ENCODE results near the gene ITGB6. TPM values are rescaled to one million over a fixed set of nuclear protein-coding genes. Genes with fewer than 3 reads are reported as not detected.

The ITGB6 gene
- total RNA-seq, 8 experiments from 2014 or later, result 0.04 to 4.0 (median 0.07) TPM

- no peak for ATAC-seq (replicated peaks in 6 of 8)
- H3K4me3 ChIP-seq, result peak overlapping the region in 3 of 5 donors; percentile 35 to 47 (median 37)
- H3K27ac ChIP-seq, result no peak overlapping the region
- WGBS, 10 experiments, result 18 to 100% (median 87%) methylated on average over 2 to 11 of the region's 18 CpGs; no CpG with 5 or more reads in 5 of the 10 experiments
- in situ Hi-C loops (cut with MboI; ENCODE audit: low pct_unique_long_range_greater_than_20kb in 2 of 9, low sequenced_read_pairs in 9 of 9, unreplicated experiment in 9 of 9), result no loop called here
- H3K4me1 ChIP-seq (replicated peaks in 1 of 2), result peaks cover 0 to 12% of the 10 kb centered on the region in 2 donors
Observed at GRCh38 chr2:160061533-160061932, 138.5 kb downstream of the ITGB6 start.

- Histone ChIP-seq H3K27ac (no peak overlapping the region), H3K4me3 (no peak overlapping the region), H3K4me1 (replicated peaks in 1 of 2) (peaks cover 0 to 17% of the 10 kb centered on the region in 2 donors)
- in situ Hi-C loops (cut with MboI; ENCODE audit: low pct_unique_long_range_greater_than_20kb in 2 of 9, low sequenced_read_pairs in 9 of 9, unreplicated experiment in 9 of 9), result no loop called here
- no peak for ATAC-seq (replicated peaks in 6 of 8)
- WGBS, 10 experiments, result 90 to 100% (median 100%) methylated on average over 1 to 2 of the region's 2 CpGs; no CpG with 5 or more reads in 5 of the 10 experiments
Observed at GRCh38 chr2:160060297-160060696, 139.8 kb downstream of the ITGB6 start.

GRCh38 chr2:160057356-160057755, 142.7 kb downstream of the ITGB6 start:
- no peak for ATAC-seq (replicated peaks in 6 of 8)
- 20 to 100% (median 75%) methylated on average over 1 to 2 of the region's 2 CpGs; no CpG with 5 or more reads in 3 of the 10 experiments for WGBS, 10 experiments
- no peak overlapping the region for H3K4me3 ChIP-seq
- H3K4me1 ChIP-seq (replicated peaks in 1 of 2), result peaks cover 0 to 14% of the 10 kb centered on the region in 2 donors
- no peak overlapping the region for H3K27ac ChIP-seq
- in situ Hi-C loops (cut with MboI; ENCODE audit: low pct_unique_long_range_greater_than_20kb in 2 of 9, low sequenced_read_pairs in 9 of 9, unreplicated experiment in 9 of 9), result no loop called here

GRCh38 chr2:160055726-160056108, 144.4 kb downstream of the ITGB6 start:
- peaks cover 0 to 10% of the 10 kb centered on the region in 2 donors for H3K4me1 ChIP-seq (replicated peaks in 1 of 2)
- in situ Hi-C loops (cut with MboI; ENCODE audit: low pct_unique_long_range_greater_than_20kb in 2 of 9, low sequenced_read_pairs in 9 of 9, unreplicated experiment in 9 of 9), result no loop called here
- no peak overlapping the region for H3K4me3 ChIP-seq
- no peak for ATAC-seq (replicated peaks in 6 of 8)
- WGBS, 10 experiments, result 67 to 100% (median 78%) methylated on average over 2 to 6 of the region's 7 CpGs; no CpG with 5 or more reads in 2 of the 10 experiments
- H3K27ac ChIP-seq, result no peak overlapping the region

GRCh38 chr2:160054984-160055725, 144.9 kb downstream of the ITGB6 start:
- 0 to 90% (median 50%) methylated on average over 1 to 7 of the region's 7 CpGs; no CpG with 5 or more reads in 1 of the 10 experiments for WGBS, 10 experiments
- in situ Hi-C loops (cut with MboI; ENCODE audit: low pct_unique_long_range_greater_than_20kb in 2 of 9, low sequenced_read_pairs in 9 of 9, unreplicated experiment in 9 of 9), result no loop called here
- peak in 6 of 8 experiments; percentile 34 to 87 (median 74) for ATAC-seq (replicated peaks in 6 of 8)
- Histone ChIP-seq H3K4me3 (no peak overlapping the region), H3K27ac (no peak overlapping the region), H3K4me1 (replicated peaks in 1 of 2) (peaks cover 0 to 10% of the 10 kb centered on the region in 2 donors)

- peaks cover 0 to 10% of the 10 kb centered on the region in 2 donors for H3K4me1 ChIP-seq (replicated peaks in 1 of 2)
- in situ Hi-C loops (cut with MboI; ENCODE audit: low pct_unique_long_range_greater_than_20kb in 2 of 9, low sequenced_read_pairs in 9 of 9, unreplicated experiment in 9 of 9), result no loop called here
- H3K4me3 ChIP-seq, result no peak overlapping the region
- WGBS, 10 experiments, result 20 to 100% (median 86%) methylated on average over 1 to 2 of the region's 2 CpGs; no CpG with 5 or more reads in 5 of the 10 experiments
- H3K27ac ChIP-seq, result no peak overlapping the region
- ATAC-seq (replicated peaks in 6 of 8), result peak in 1 of 8 experiments; percentile 5
Observed at GRCh38 chr2:160053946-160054345, 146.1 kb downstream of the ITGB6 start.

- H3K27ac ChIP-seq, result no peak overlapping the region
- in situ Hi-C loops (cut with MboI; ENCODE audit: low pct_unique_long_range_greater_than_20kb in 2 of 9, low sequenced_read_pairs in 9 of 9, unreplicated experiment in 9 of 9), result no loop called here
- H3K4me1 ChIP-seq (replicated peaks in 1 of 2), result peaks cover 0 to 10% of the 10 kb centered on the region in 2 donors
- 29 to 100% (median 83%) methylated on average over 1 to 2 of the region's 2 CpGs for WGBS, 10 experiments
- no peak overlapping the region for H3K4me3 ChIP-seq
- ATAC-seq (replicated peaks in 6 of 8), result no peak
Observed at GRCh38 chr2:160052531-160052930, 147.5 kb downstream of the ITGB6 start.

GRCh38 chr2:160051371-160051800, 148.7 kb downstream of the ITGB6 start:
- H3K4me3 ChIP-seq, result no peak overlapping the region
- ATAC-seq (replicated peaks in 6 of 8), result peak in 1 of 8 experiments; percentile 8
- 20 to 94% (median 80%) methylated on average over 1 to 3 of the region's 3 CpGs; no CpG with 5 or more reads in 2 of the 10 experiments for WGBS, 10 experiments
- peaks cover 0 to 10% of the 10 kb centered on the region in 2 donors for H3K4me1 ChIP-seq (replicated peaks in 1 of 2)
- H3K27ac ChIP-seq, result no peak overlapping the region
- in situ Hi-C loops (cut with MboI; ENCODE audit: low pct_unique_long_range_greater_than_20kb in 2 of 9, low sequenced_read_pairs in 9 of 9, unreplicated experiment in 9 of 9), result no loop called here

- WGBS, 10 experiments, result 40 to 100% (median 92%) methylated on average over 1 to 2 of the region's 3 CpGs; no CpG with 5 or more reads in 3 of the 10 experiments
- in situ Hi-C loops (cut with MboI; ENCODE audit: low pct_unique_long_range_greater_than_20kb in 2 of 9, low sequenced_read_pairs in 9 of 9, unreplicated experiment in 9 of 9), result no loop called here
- peak in 1 of 8 experiments; percentile 22 for ATAC-seq (replicated peaks in 6 of 8)
- Histone ChIP-seq H3K4me3 (no peak overlapping the region), H3K27ac (no peak overlapping the region), H3K4me1 (replicated peaks in 1 of 2) (peaks cover 0 to 3% of the 10 kb centered on the region in 2 donors)
Observed at GRCh38 chr2:160050147-160050546, 149.9 kb downstream of the ITGB6 start.

Other genes with a start within 250 kb of the ITGB6 start
- 10 to 100 TPM in 3 of 8 experiments, 1 to 10 TPM in 1, under 1 TPM in 4; 0.05 to 31.2 (median 3.2) TPM for gene PLA2R1, start 137.7 kb downstream of the ITGB6 start, total RNA-seq

Measured in motor neuron (in vitro differentiated cells).